Sigmoid colon (tissue), 4 donors: ENCODE measurements around the gene SLC16A3.

ENCODE experiments used
- POLR2AphosphoS5 ChIP-seq, 4 donors: sonication (generic); formaldehyde crosslinking; IDR thresholded peaks; one replicate each; pipeline ENCODE4 v1.6.1; 2017; ENCODE audit warnings: antibody characterized with exemption in 4 of 4
- TF ChIP-seq, protein P1 (sequence below), 4 experiments: fragments of 450-650 bp in 3 of 4; fragments of 200-600 bp in 1 of 4; IDR thresholded peaks; one replicate each; pipeline ENCODE4 v1.5.1; 2016 to 2019; ENCODE audit warnings: antibody characterized with exemption in 4 of 4, mild to moderate bottlenecking in 3 of 4, moderate library complexity in 2 of 4

DNA sequence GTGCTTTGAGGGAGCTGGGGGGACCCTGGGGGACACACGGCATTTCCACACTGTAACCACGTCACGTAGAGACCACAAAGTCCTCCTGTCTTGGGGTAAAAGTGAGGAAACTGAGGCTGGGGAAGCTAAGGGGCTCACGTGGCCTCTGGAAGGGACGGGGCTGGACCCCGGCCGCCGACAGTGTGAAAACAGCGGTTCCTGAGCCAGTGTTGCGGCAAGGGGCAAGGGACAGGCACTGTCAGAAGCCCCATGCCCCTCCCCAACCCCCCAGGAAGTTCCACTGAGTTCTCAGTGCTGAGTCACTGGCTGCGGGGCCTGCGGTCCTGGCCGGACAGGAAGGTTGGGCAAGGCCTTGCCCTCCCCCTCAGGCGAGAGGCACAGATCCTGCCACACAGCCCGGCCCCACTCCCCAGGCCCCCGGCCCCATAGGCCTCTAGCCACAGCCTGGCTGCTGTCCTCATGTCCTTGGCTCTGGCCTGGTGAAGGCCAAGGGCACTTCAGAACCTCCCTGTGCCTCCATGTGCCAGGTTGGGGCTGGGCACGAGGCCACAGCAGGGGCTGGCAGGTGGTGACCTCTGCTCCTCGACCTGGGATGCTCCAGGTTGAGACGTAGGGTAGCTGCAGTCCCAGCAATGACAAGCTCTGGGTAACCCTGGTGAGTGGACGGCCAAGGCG is 11.2 kb upstream of the SLC16A3 start:
- TF ChIP-seq POLR2AphosphoS5 (IDR thresholded peaks at IDR 0.05), result no peak
- TF ChIP-seq, protein P1, sequence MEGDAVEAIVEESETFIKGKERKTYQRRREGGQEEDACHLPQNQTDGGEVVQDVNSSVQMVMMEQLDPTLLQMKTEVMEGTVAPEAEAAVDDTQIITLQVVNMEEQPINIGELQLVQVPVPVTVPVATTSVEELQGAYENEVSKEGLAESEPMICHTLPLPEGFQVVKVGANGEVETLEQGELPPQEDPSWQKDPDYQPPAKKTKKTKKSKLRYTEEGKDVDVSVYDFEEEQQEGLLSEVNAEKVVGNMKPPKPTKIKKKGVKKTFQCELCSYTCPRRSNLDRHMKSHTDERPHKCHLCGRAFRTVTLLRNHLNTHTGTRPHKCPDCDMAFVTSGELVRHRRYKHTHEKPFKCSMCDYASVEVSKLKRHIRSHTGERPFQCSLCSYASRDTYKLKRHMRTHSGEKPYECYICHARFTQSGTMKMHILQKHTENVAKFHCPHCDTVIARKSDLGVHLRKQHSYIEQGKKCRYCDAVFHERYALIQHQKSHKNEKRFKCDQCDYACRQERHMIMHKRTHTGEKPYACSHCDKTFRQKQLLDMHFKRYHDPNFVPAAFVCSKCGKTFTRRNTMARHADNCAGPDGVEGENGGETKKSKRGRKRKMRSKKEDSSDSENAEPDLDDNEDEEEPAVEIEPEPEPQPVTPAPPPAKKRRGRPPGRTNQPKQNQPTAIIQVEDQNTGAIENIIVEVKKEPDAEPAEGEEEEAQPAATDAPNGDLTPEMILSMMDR (IDR thresholded peaks at IDR 0.05), result no peak
